CD4-positive, alpha-beta T cell (primary cell): ENCODE results near the gene G6PC2. TPM values are rescaled to one million over a fixed set of nuclear protein-coding genes. Genes with fewer than 3 reads are reported as not detected.
"Not testable (repeated sequence)": the region's sequence is repeated elsewhere in the genome, so short reads cannot be mapped to it uniquely, and the experiment has no call there.

Source experiments
- ATAC-seq: fragments of 200-7000 bp; cut with Tn5 transposase; one replicate; pipeline ENCODE4 v1.10.0; 2022; ENCODE audit warnings: mild to moderate bottlenecking; ENCODE audit not compliant: poor library complexity
- CTCF ChIA-PET: fragments of 350-600 bp; sonication (Branson Sonifier 250); formaldehyde crosslinking; loops from one replicate; lab custom pipeline; 2021; ENCODE audit warnings: antibody characterized with exemption, inconsistent platforms; lab: Charles Lee
- POLR2A ChIA-PET: fragments of 350-600 bp; sonication (Branson Sonifier 250); formaldehyde crosslinking; loops from one replicate; lab custom pipeline; 2021; ENCODE audit warnings: antibody characterized with exemption, inconsistent platforms; lab: Charles Lee
- DNase-seq, 14 experiments: peaks; one replicate each; pipeline ENCODE4 v3.0.0-alpha.2; 2013 to 2020; ENCODE audit warnings: mixed read lengths in 2 of 14
- H3K27ac ChIP-seq, 2 donors: one replicate each; pipeline versions ENCODE4 v1.5.1 to v1.7.0; 2013; ENCODE audit warnings: low read length in 2 of 2, low read depth in 1 of 2, mild to moderate bottlenecking in 1 of 2
- H3K27me3 ChIP-seq, 2 experiments: 1 replicate in 1 of 2; 2 replicates in 1 of 2; pipeline versions ENCODE4 v1.6.1 to v1.7.0; 2013; ENCODE audit warnings: low read length in 2 of 2, control low read depth in 1 of 2, mild to moderate bottlenecking in 1 of 2, moderate library complexity in 1 of 2; ENCODE audit not compliant: insufficient read depth in 2 of 2, control insufficient read depth in 1 of 2
- H3K36me3 ChIP-seq: one replicate; pipeline ENCODE4 v1.6.1; 2013; ENCODE audit warnings: low read length, control low read depth; ENCODE audit not compliant: insufficient read depth
- H3K4me1 ChIP-seq: one replicate; pipeline ENCODE4 v1.6.1; 2013; ENCODE audit warnings: low read length, control low read depth; ENCODE audit not compliant: insufficient read depth
- H3K4me3 ChIP-seq: one replicate; pipeline ENCODE4 v1.5.1; 2013; ENCODE audit warnings: mild to moderate bottlenecking, low read length, moderate library complexity
- H3K9me3 ChIP-seq, 2 experiments: 1 replicate in 1 of 2; 2 replicates in 1 of 2; pipeline versions ENCODE4 v1.6.1 to v1.7.0; 2013; ENCODE audit warnings: low read length in 2 of 2, mild to moderate bottlenecking in 2 of 2, control low read depth in 1 of 2, moderate library complexity in 1 of 2; ENCODE audit not compliant: control insufficient read depth in 1 of 2, insufficient read depth in 1 of 2
- H3K27ac Mint-ChIP-seq: one replicate; pipeline ENCODE4 v1.8.0; 2020; ENCODE audit warnings: mixed read lengths
- H3K27me3 Mint-ChIP-seq: one replicate; pipeline ENCODE4 v1.8.0; 2021; ENCODE audit warnings: mixed read lengths
- H3K36me3 Mint-ChIP-seq: one replicate; pipeline ENCODE4 v1.8.0; 2021; ENCODE audit warnings: low read depth, mixed read lengths
- H3K4me1 Mint-ChIP-seq: one replicate; pipeline ENCODE4 v1.8.0; 2021; ENCODE audit warnings: low read depth, mixed read lengths
- H3K4me3 Mint-ChIP-seq: one replicate; pipeline ENCODE4 v1.8.0; 2020; ENCODE audit warnings: mild to moderate bottlenecking, mixed read lengths
- H3K9me3 Mint-ChIP-seq: one replicate; pipeline ENCODE4 v1.8.0; 2020; ENCODE audit warnings: mixed read lengths
- intact Hi-C, 2 experiments: fragments of 100-400 bp; cut with DNase I in 1 of 2; cut with micrococcal nuclease in 1 of 2; formaldehyde crosslinking; loops; one replicate each; pipeline versions ENCODE4 v1.15.1 to v1.9.0; 2023 to 2025; cut with DNase I, micrococcal nuclease
- total RNA-seq, 174 experiments: library from RNA in 2 of 174; stranded (reverse) in 2 of 174; gene quantifications; one replicate each; pipeline ENCODE4 v1.2.3 and lab custom pipeline; 2021 to 2026
- TF ChIP-seq, protein P1 (sequence below): fragments of 200-600 bp; IDR thresholded peaks from one replicate; pipeline ENCODE4 v1.8.0; 2022; ENCODE audit warnings: antibody characterized with exemption, mild to moderate bottlenecking

G6PC2 gene
- total RNA-seq, 2 experiments from 2014 or later: not detected

GRCh38 chr2:168858146-168858545, 42.9 kb upstream of the G6PC2 start:
- no peak overlapping the region for H3K4me3 Mint-ChIP-seq
- Histone ChIP-seq H3K27ac (no peak overlapping the region), H3K4me3 (no peak overlapping the region), H3K9me3 (no peaks in the 10 kb centered on the region), H3K4me1 (no peaks in the 10 kb centered on the region), H3K27me3 (no peaks in the 10 kb centered on the region), H3K36me3 (no peaks in the 10 kb centered on the region)
- CTCF ChIA-PET: no interaction called here
- POLR2A ChIA-PET: no interaction called here
- no peaks in the 10 kb centered on the region for H3K36me3 Mint-ChIP-seq
- H3K27ac Mint-ChIP-seq: no peak overlapping the region
- no peaks in the 10 kb centered on the region for H3K4me1 Mint-ChIP-seq
- intact Hi-C loops: no loop called here
- no peak for ATAC-seq
- TF ChIP-seq, protein P1, sequence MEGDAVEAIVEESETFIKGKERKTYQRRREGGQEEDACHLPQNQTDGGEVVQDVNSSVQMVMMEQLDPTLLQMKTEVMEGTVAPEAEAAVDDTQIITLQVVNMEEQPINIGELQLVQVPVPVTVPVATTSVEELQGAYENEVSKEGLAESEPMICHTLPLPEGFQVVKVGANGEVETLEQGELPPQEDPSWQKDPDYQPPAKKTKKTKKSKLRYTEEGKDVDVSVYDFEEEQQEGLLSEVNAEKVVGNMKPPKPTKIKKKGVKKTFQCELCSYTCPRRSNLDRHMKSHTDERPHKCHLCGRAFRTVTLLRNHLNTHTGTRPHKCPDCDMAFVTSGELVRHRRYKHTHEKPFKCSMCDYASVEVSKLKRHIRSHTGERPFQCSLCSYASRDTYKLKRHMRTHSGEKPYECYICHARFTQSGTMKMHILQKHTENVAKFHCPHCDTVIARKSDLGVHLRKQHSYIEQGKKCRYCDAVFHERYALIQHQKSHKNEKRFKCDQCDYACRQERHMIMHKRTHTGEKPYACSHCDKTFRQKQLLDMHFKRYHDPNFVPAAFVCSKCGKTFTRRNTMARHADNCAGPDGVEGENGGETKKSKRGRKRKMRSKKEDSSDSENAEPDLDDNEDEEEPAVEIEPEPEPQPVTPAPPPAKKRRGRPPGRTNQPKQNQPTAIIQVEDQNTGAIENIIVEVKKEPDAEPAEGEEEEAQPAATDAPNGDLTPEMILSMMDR: no peak
- no peaks in the 10 kb centered on the region for H3K9me3 Mint-ChIP-seq
- no peaks in the 10 kb centered on the region for H3K27me3 Mint-ChIP-seq
- no peak for DNase-seq

DNA sequence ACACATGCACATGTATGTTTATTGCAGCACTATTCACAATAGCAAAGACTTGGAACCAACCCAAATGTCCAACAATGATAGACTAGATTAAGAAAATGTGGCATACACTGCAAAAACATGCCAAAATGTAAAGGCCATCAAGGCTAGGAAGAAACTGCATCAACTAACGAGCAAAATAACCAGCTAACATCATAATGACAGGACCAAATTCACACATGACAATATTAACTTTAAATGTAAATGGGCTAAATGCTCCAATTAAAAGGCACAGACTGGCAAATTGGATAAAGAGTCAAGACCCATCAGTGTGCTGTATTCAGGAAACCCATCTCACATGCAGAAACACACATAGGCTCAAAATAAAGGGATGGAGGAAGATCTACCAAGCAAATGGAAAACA, 33.9 kb upstream of the G6PC2 start:
- POLR2A ChIA-PET, H3K27ac ChIP-seq, H3K36me3 ChIP-seq, intact Hi-C loops, H3K36me3 Mint-ChIP-seq, CTCF ChIA-PET, H3K27ac Mint-ChIP-seq, H3K4me1 Mint-ChIP-seq, ATAC-seq, H3K4me3 ChIP-seq, H3K4me3 Mint-ChIP-seq, H3K9me3 ChIP-seq, H3K27me3 Mint-ChIP-seq, H3K9me3 Mint-ChIP-seq, H3K27me3 ChIP-seq, H3K4me1 ChIP-seq, DNase-seq: not testable (repeated sequence)

- H3K4me1 Mint-ChIP-seq, POLR2A ChIA-PET, H3K27me3 Mint-ChIP-seq, H3K27ac Mint-ChIP-seq, ATAC-seq, H3K36me3 Mint-ChIP-seq, H3K9me3 ChIP-seq, H3K27me3 ChIP-seq, H3K4me3 Mint-ChIP-seq, H3K27ac ChIP-seq, CTCF ChIA-PET, DNase-seq, H3K4me1 ChIP-seq, H3K4me3 ChIP-seq, intact Hi-C loops, H3K36me3 ChIP-seq, H3K9me3 Mint-ChIP-seq: not testable (repeated sequence)
Observed at GRCh38 chr2:168870369-168870768, 30.7 kb upstream of the G6PC2 start.

DNA sequence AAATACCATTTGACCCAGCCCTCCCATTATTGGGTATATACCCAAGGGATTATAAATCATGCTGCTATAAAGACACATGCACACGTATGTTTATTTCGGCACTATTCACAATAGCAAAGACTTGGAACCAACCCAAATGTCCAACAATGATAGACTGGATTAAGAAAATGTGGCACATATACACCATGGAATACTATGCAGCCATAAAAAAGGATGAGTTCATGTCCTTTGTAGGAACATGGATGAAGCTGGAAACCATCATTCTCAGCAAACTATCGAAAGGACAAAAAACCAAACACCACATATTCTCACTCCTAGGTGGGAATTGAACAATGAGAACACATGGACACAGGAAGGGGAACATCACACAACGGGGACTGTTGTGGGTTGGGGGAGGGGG, 30.3 kb upstream of the G6PC2 start:
- H3K4me1 ChIP-seq, H3K36me3 ChIP-seq, H3K4me3 Mint-ChIP-seq, ATAC-seq, H3K4me1 Mint-ChIP-seq, DNase-seq, H3K27me3 ChIP-seq, H3K4me3 ChIP-seq, H3K9me3 Mint-ChIP-seq, H3K9me3 ChIP-seq, H3K27me3 Mint-ChIP-seq, intact Hi-C loops, H3K36me3 Mint-ChIP-seq, H3K27ac ChIP-seq, POLR2A ChIA-PET, CTCF ChIA-PET, H3K27ac Mint-ChIP-seq: not testable (repeated sequence)
